Measurements from ENCODE around the gene MAGIX. TPM values are rescaled to one million over a fixed set of nuclear protein-coding genes. Genes with fewer than 3 reads are reported as not detected.
A peak's percentile ranks its signal among the peaks of the same experiment; 100 is the strongest.
"Not testable (repeated sequence)": the region's sequence is repeated elsewhere in the genome, so short reads cannot be mapped to it uniquely, and the experiment has no call there.

MAGIX gene
- total RNA-seq, 5 donors from 2014 or later (not counting 1 experiment from before 2014, with no cell fraction given): 0.56 to 1.9 (median 1.6) TPM

DNA sequence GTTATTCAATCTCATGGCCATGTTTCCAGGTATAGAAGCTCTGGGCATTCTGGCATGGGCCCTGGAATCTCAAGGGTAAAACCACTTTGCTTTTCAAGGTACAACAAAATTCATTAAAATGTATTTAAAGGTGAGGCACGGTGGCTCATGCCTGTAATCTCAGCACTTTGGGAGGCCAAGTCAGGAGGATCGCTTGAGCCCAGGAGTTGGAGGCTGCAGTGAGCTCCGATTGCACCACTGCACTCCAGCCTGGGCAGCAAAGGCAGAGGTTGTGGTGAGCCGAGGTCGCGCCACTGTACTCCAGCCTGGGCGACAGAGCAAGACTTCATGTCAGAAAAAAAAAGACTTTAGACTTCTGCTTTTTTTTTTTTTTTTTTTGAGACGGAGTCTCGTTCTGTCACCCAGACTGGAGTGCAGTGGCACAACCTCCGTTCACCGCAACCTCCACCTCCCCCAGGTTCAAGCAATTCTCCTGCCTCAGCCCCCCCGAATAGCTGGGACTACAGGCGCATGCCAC is 34.8 kb upstream of the MAGIX start:
- H3K4me3 Mint-ChIP-seq; H3K27ac ChIP-seq (ENCODE audit: low read length); H3K27me3 ChIP-seq (replicated peaks in 1 of 2; ENCODE audit: control insufficient read depth in 2 of 2, extremely low read depth in 1 of 2, insufficient read depth in 2 of 2, low read length in 1 of 2); H3K4me1 ChIP-seq (ENCODE audit: control insufficient read depth in 1 of 2, extremely low read depth in 1 of 2, insufficient read depth in 2 of 2, low read length in 2 of 2); H3K27ac Mint-ChIP-seq; H3K9me3 ChIP-seq; POLR2A ChIA-PET; H3K36me3 Mint-ChIP-seq; H3K36me3 ChIP-seq (ENCODE audit: control insufficient read depth in 2 of 2, extremely low read depth in 1 of 2, insufficient read depth in 1 of 2, low read length in 1 of 2); H3K9me3 Mint-ChIP-seq; H3K4me3 ChIP-seq (ENCODE audit: control insufficient read depth in 1 of 2, extremely low read depth in 1 of 2, low read length in 1 of 2); DNase-seq; CTCF ChIA-PET; H3K27me3 Mint-ChIP-seq; ATAC-seq (replicated peaks in 1 of 4): not testable (repeated sequence)
- H3K4me1 Mint-ChIP-seq: peaks cover 9 to 10% (median 10%) of the 10 kb centered on the region in 3 donors
- 90% methylated on average over 2 of the region's 13 CpGs for WGBS (ENCODE audit: insufficient coverage)

DNA sequence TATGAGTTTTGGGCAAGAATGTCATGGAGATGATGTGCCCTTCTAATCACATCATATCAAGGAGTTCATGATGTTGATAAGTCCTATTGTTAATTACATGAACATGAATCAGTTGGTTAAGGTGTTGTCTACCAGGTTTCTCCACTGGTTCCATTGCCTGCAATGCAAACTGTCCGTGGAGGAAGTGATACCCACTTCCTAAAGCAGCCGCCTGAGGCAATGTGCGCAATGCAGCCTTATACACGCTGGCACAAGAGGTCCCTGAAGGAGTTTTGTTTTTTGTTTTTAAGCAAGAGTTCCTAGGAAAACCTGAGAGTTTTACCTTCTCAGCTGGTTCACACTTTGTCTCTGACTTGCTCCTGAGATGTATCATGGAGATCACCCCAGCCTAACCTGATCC is 33.1 kb upstream of the MAGIX start:
- Histone ChIP-seq H3K9me3 (no peaks in the 10 kb centered on the region), H3K4me3 (ENCODE audit: control insufficient read depth in 1 of 2, extremely low read depth in 1 of 2, low read length in 1 of 2) (no peak overlapping the region), H3K4me1 (ENCODE audit: control insufficient read depth in 1 of 2, extremely low read depth in 1 of 2, insufficient read depth in 2 of 2, low read length in 2 of 2) (no peaks in the 10 kb centered on the region), H3K36me3 (ENCODE audit: control insufficient read depth in 2 of 2, extremely low read depth in 1 of 2, insufficient read depth in 1 of 2, low read length in 1 of 2) (no peaks in the 10 kb centered on the region), H3K27me3 (replicated peaks in 1 of 2; ENCODE audit: control insufficient read depth in 2 of 2, extremely low read depth in 1 of 2, insufficient read depth in 2 of 2, low read length in 1 of 2) (no peaks in the 10 kb centered on the region), H3K27ac (ENCODE audit: low read length) (no peak overlapping the region)
- Mint-ChIP-seq H3K4me1 (no peaks in the 10 kb centered on the region), H3K36me3 (no peaks in the 10 kb centered on the region), H3K4me3 (no peak overlapping the region), H3K27me3 (no peaks in the 10 kb centered on the region), H3K27ac (no peak overlapping the region), H3K9me3 (no peaks in the 10 kb centered on the region)
- no peak for ATAC-seq (replicated peaks in 1 of 4)
- no CpG with 5 or more reads among the region's 4 CpGs for WGBS (ENCODE audit: insufficient coverage)
- ChIA-PET CTCF (no interaction called here), POLR2A (no interaction called here)
- no peak for DNase-seq

DNA sequence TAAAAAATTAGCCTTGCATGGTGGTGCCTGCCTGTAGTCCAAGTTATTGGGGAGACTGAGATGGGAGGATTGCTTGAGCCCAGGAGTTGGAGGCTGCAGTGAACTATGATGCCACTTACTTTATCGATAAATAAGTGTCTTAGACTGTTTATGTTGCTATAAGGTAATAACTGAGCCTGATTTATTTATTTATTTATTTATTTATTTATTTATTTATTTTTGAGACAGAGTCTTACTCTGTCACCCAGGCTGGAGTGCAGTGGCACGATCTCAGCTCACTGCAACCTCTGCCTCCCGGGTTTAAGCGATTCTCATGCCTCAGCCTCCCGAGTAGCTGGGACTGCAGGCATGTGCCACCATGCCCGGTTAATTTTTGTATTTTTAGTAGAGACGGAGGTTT is 30.3 kb upstream of the MAGIX start:
- H3K36me3 Mint-ChIP-seq; H3K36me3 ChIP-seq (ENCODE audit: control insufficient read depth in 2 of 2, extremely low read depth in 1 of 2, insufficient read depth in 1 of 2, low read length in 1 of 2); H3K4me1 ChIP-seq (ENCODE audit: control insufficient read depth in 1 of 2, extremely low read depth in 1 of 2, insufficient read depth in 2 of 2, low read length in 2 of 2); H3K27me3 ChIP-seq (replicated peaks in 1 of 2; ENCODE audit: control insufficient read depth in 2 of 2, extremely low read depth in 1 of 2, insufficient read depth in 2 of 2, low read length in 1 of 2); ATAC-seq (replicated peaks in 1 of 4); H3K4me1 Mint-ChIP-seq; H3K27ac Mint-ChIP-seq; H3K27me3 Mint-ChIP-seq; H3K4me3 ChIP-seq (ENCODE audit: control insufficient read depth in 1 of 2, extremely low read depth in 1 of 2, low read length in 1 of 2); CTCF ChIA-PET; H3K4me3 Mint-ChIP-seq; H3K9me3 Mint-ChIP-seq; DNase-seq; H3K27ac ChIP-seq (ENCODE audit: low read length); H3K9me3 ChIP-seq: not testable (repeated sequence)
- POLR2A ChIA-PET: interaction anchor here in 1 of 2 donors (0.6 kb wide), 1 partner anchor 79 kb away, joined by 4 read pairs; no protein-coding TSS in a partner anchor
- WGBS (ENCODE audit: insufficient coverage): 100% methylated on average over 2 of the region's 7 CpGs

DNA sequence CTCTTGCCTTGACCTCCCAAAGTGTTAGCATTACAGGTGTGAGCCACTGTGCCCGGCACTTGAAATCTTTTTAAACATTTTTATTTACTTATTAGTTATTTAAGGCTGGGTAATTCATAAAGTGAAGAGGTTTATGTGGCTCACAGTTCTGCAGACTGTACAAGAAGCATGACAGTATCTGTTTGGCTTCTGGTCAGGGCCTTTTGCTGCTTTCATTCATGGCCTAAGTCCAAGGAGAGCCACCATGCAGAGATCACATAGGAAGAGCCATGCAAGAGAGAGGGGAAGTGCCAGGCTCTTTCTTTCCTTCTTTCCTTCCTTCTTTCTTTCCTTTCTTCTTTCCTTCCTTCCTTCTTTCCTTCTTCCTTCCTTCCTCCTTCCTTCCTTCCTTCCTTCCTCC is 28.8 kb upstream of the MAGIX start:
- peaks cover 3% of the 10 kb centered on the region for H3K36me3 Mint-ChIP-seq
- no peaks in the 10 kb centered on the region for H3K9me3 ChIP-seq
- H3K4me1 ChIP-seq (ENCODE audit: control insufficient read depth in 1 of 2, extremely low read depth in 1 of 2, insufficient read depth in 2 of 2, low read length in 2 of 2): no peaks in the 10 kb centered on the region
- ChIA-PET POLR2A (no interaction called here), CTCF (no interaction called here)
- no peaks in the 10 kb centered on the region for H3K27me3 Mint-ChIP-seq
- no peaks in the 10 kb centered on the region for H3K4me1 Mint-ChIP-seq
- H3K9me3 Mint-ChIP-seq: no peaks in the 10 kb centered on the region
- no peak overlapping the region for H3K4me3 ChIP-seq (ENCODE audit: control insufficient read depth in 1 of 2, extremely low read depth in 1 of 2, low read length in 1 of 2)
- no peak for DNase-seq
- ATAC-seq (replicated peaks in 1 of 4): no peak
- no CpG with 5 or more reads among the region's 1 CpG for WGBS (ENCODE audit: insufficient coverage)
- H3K27ac ChIP-seq (ENCODE audit: low read length): no peak overlapping the region
- H3K36me3 ChIP-seq (ENCODE audit: control insufficient read depth in 2 of 2, extremely low read depth in 1 of 2, insufficient read depth in 1 of 2, low read length in 1 of 2): no peaks in the 10 kb centered on the region
- no peak overlapping the region for H3K27ac Mint-ChIP-seq
- H3K4me3 Mint-ChIP-seq: no peak overlapping the region
- no peaks in the 10 kb centered on the region for H3K27me3 ChIP-seq (replicated peaks in 1 of 2; ENCODE audit: control insufficient read depth in 2 of 2, extremely low read depth in 1 of 2, insufficient read depth in 2 of 2, low read length in 1 of 2)

DNA sequence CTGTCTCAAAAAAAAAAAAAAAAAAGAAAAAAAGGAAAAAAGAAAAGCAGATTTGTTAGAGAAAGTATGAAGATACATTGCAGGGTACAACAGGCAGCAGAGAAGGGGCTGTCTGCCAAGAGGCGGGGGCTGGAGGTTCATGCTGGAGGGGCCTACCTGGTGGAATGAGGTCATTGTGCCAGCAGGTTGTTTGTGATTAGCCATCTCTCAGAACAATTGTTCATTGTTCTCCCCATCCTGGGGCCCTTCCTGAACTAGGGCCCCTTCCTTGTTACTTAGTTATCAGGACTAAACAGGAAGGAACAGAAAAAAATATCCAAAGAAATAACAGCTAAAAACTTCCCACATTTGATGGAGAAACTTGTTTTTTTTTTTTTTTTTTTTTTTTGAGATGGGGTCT is 25.1 kb upstream of the MAGIX start:
- no peaks in the 10 kb centered on the region for H3K4me1 Mint-ChIP-seq
- H3K36me3 Mint-ChIP-seq: peaks cover 10% of the 10 kb centered on the region
- no peaks in the 10 kb centered on the region for H3K27me3 Mint-ChIP-seq
- WGBS (ENCODE audit: insufficient coverage): no CpG with 5 or more reads among the region's 1 CpG
- no peak overlapping the region for H3K27ac Mint-ChIP-seq
- ATAC-seq (replicated peaks in 1 of 4): no peak
- Histone ChIP-seq H3K9me3 (peaks cover 2% of the 10 kb centered on the region), H3K4me3 (ENCODE audit: control insufficient read depth in 1 of 2, extremely low read depth in 1 of 2, low read length in 1 of 2) (no peak overlapping the region), H3K4me1 (ENCODE audit: control insufficient read depth in 1 of 2, extremely low read depth in 1 of 2, insufficient read depth in 2 of 2, low read length in 2 of 2) (no peaks in the 10 kb centered on the region), H3K27me3 (replicated peaks in 1 of 2; ENCODE audit: control insufficient read depth in 2 of 2, extremely low read depth in 1 of 2, insufficient read depth in 2 of 2, low read length in 1 of 2) (no peaks in the 10 kb centered on the region), H3K36me3 (ENCODE audit: control insufficient read depth in 2 of 2, extremely low read depth in 1 of 2, insufficient read depth in 1 of 2, low read length in 1 of 2) (no peaks in the 10 kb centered on the region), H3K27ac (ENCODE audit: low read length) (no peak overlapping the region)
- CTCF ChIA-PET: interaction anchor here in 1 of 2 donors (0.7 to 1.2 kb wide), 2 partner anchors 20 to 26 kb away, joined by 3 to 5 read pairs; no protein-coding TSS in a partner anchor
- H3K4me3 Mint-ChIP-seq: no peak overlapping the region
- peaks cover 3 to 14% (median 4%) of the 10 kb centered on the region in 3 donors for H3K9me3 Mint-ChIP-seq
- no peak for DNase-seq
- POLR2A ChIA-PET: interaction anchor here in 1 of 2 donors (0.6 kb wide), 1 partner anchor 58 kb away, joined by 5 read pairs; the partner anchor contains the start of gene WDR45

DNA sequence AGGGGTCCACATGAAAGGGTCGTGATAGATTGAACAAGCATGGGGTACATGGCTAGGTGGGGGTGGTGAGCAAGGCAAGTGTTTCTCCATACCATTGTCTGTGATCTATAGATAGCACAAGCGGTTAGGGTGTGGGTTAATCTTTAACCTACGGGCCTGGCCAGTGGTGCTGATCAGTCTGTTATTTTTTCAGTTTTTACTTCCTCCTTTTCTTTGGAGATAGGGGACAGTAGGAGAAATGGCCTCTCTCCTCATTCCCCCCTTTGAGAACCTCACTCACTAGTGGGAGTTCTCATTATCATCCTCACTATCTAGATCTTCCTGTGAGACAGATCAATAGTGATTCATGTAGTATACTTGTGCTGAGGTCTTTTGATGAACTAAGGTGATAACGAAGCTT is 22.8 kb upstream of the MAGIX start:
- Mint-ChIP-seq H3K27ac (no peak overlapping the region), H3K27me3 (no peaks in the 10 kb centered on the region), H3K36me3 (peaks cover 10% of the 10 kb centered on the region), H3K9me3 (peaks cover 3 to 14% (median 4%) of the 10 kb centered on the region in 3 donors), H3K4me1 (no peaks in the 10 kb centered on the region), H3K4me3 (no peak overlapping the region)
- peaks cover 2% of the 10 kb centered on the region for H3K9me3 ChIP-seq
- no peaks in the 10 kb centered on the region for H3K4me1 ChIP-seq (ENCODE audit: control insufficient read depth in 1 of 2, extremely low read depth in 1 of 2, insufficient read depth in 2 of 2, low read length in 2 of 2)
- ChIA-PET CTCF (no interaction called here), POLR2A (no interaction called here)
- no peaks in the 10 kb centered on the region for H3K36me3 ChIP-seq (ENCODE audit: control insufficient read depth in 2 of 2, extremely low read depth in 1 of 2, insufficient read depth in 1 of 2, low read length in 1 of 2)
- H3K27me3 ChIP-seq (replicated peaks in 1 of 2; ENCODE audit: control insufficient read depth in 2 of 2, extremely low read depth in 1 of 2, insufficient read depth in 2 of 2, low read length in 1 of 2): no peaks in the 10 kb centered on the region
- no peak overlapping the region for H3K4me3 ChIP-seq (ENCODE audit: control insufficient read depth in 1 of 2, extremely low read depth in 1 of 2, low read length in 1 of 2)
- no CpG with 5 or more reads among the region's 4 CpGs for WGBS (ENCODE audit: insufficient coverage)
- DNase-seq (no peak), ATAC-seq (replicated peaks in 1 of 4) (no peak)
- H3K27ac ChIP-seq (ENCODE audit: low read length): no peak overlapping the region

DNA sequence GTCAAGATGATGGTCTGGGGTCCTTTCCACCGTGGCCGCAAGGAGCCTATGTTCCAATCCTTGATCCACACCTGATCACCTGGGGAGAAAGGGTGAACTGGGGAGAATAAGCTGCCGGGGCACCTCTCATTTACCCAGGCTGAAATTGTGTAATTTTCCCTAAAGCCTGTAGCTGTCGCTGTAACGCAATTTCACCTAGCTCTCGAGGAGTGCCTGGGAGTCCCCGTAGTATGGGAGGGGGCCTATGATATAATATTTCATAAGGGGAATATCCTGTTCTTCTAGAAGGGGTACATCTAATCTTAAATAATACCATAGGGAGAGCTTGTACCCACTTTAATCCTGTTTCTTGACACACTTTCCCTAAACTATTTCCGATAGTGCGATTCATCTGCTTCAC is 20.3 kb upstream of the MAGIX start:
- H3K4me3 ChIP-seq (ENCODE audit: control insufficient read depth in 1 of 2, extremely low read depth in 1 of 2, low read length in 1 of 2); H3K27ac ChIP-seq (ENCODE audit: low read length); H3K27me3 ChIP-seq (replicated peaks in 1 of 2; ENCODE audit: control insufficient read depth in 2 of 2, extremely low read depth in 1 of 2, insufficient read depth in 2 of 2, low read length in 1 of 2); H3K9me3 ChIP-seq; H3K36me3 ChIP-seq (ENCODE audit: control insufficient read depth in 2 of 2, extremely low read depth in 1 of 2, insufficient read depth in 1 of 2, low read length in 1 of 2); H3K27me3 Mint-ChIP-seq; ATAC-seq (replicated peaks in 1 of 4); H3K36me3 Mint-ChIP-seq; H3K27ac Mint-ChIP-seq; H3K4me1 ChIP-seq (ENCODE audit: control insufficient read depth in 1 of 2, extremely low read depth in 1 of 2, insufficient read depth in 2 of 2, low read length in 2 of 2); H3K4me1 Mint-ChIP-seq; CTCF ChIA-PET; H3K4me3 Mint-ChIP-seq: not testable (repeated sequence)
- POLR2A ChIA-PET: interaction anchor here in 1 of 2 donors (0.5 kb wide), 1 partner anchor 15 kb away, joined by 3 read pairs; no protein-coding TSS in a partner anchor
- DNase-seq: peak in 1 of 35 experiments; percentile 32
- H3K9me3 Mint-ChIP-seq: peaks cover 3 to 14% (median 4%) of the 10 kb centered on the region in 3 donors
- no CpG with 5 or more reads among the region's 9 CpGs for WGBS (ENCODE audit: insufficient coverage)

All from T-cell (primary cell).